Activated CD8-positive, alpha-beta T cell treated with anti-CD3 and anti-CD28 coated beads for 36 hours (primary cell): Measurements from ENCODE around the gene NAT9. TPM values are rescaled to one million over a fixed set of nuclear protein-coding genes. Genes with fewer than 3 reads are reported as not detected.

Experiments
- ATAC-seq: fragments of 200-7000 bp; cut with Tn5 transposase; one replicate; pipeline ENCODE4 v1.10.0; 2021; ENCODE audit warnings: mild to moderate bottlenecking, moderate library complexity
- CTCF ChIA-PET: fragments of 350-600 bp; sonication (Branson Sonifier 250); formaldehyde crosslinking; loops from one replicate; lab custom pipeline; 2021; ENCODE audit warnings: antibody characterized with exemption; lab: Charles Lee
- POLR2A ChIA-PET: fragments of 350-600 bp; sonication (Branson Sonifier 250); formaldehyde crosslinking; loops from one replicate; lab custom pipeline; 2021; ENCODE audit warnings: antibody characterized with exemption; lab: Charles Lee
- DNase-seq: peaks from one replicate; pipeline ENCODE4 v3.0.0-alpha.2; 2020
- H3K27ac Mint-ChIP-seq: one replicate; pipeline ENCODE4 v1.8.0; 2021; ENCODE audit warnings: mild to moderate bottlenecking, mixed read lengths
- H3K27me3 Mint-ChIP-seq: one replicate; pipeline ENCODE4 v1.8.0; 2021; ENCODE audit warnings: mixed read lengths
- H3K36me3 Mint-ChIP-seq: one replicate; pipeline ENCODE4 v1.8.0; 2021; ENCODE audit warnings: low read depth, mixed read lengths
- H3K4me1 Mint-ChIP-seq: one replicate; pipeline ENCODE4 v1.8.0; 2021; ENCODE audit warnings: low read depth, mixed read lengths
- H3K4me3 Mint-ChIP-seq: one replicate; pipeline ENCODE4 v1.8.0; 2021; ENCODE audit warnings: mild to moderate bottlenecking, moderate library complexity, mixed read lengths
- H3K9me3 Mint-ChIP-seq: one replicate; pipeline ENCODE4 v1.8.0; 2021; ENCODE audit warnings: mixed read lengths
- intact Hi-C: fragments of 100-400 bp; cut with micrococcal nuclease; formaldehyde crosslinking; loops from one replicate; pipeline ENCODE4 v1.10.0; 2022
- total RNA-seq, 2 experiments: library from RNA; stranded (reverse); gene quantifications; one replicate each; pipeline ENCODE4 v1.2.3, GENCODE V29; 2021
- TF ChIP-seq, protein P1 (sequence below): fragments of 200-600 bp; IDR thresholded peaks from one replicate; pipeline ENCODE4 v1.8.0; 2022; ENCODE audit warnings: antibody characterized with exemption, mild to moderate bottlenecking

Gene NAT9
- total RNA-seq, 2 experiments from 2014 or later, result 35.5 to 42.4 TPM

DNA sequence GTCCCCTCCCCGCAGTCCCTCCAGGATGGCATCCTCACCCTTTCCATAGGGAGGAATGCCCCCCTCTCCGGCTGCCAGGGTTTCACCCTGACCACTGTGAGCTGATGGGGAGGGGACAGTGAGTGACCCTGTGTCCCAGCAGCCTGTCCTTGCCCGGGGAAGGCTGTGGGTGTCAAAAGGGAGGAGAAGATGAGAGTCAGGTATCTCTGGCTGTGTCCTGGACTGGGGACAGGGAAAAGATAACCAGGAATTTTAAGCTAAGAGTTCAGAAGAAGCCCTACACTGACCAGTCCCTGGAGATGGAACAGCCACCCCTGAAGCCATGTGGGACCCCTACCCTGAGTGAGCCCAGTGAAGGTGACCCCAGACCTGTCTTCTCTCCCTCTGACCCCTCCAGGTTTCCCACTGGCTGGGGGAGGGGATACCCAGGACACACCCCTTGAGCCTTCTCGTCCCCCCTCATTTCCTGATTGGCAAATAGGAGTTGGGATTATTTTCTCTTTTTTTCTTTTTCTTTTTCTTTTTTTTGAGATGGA, 11.3 kb downstream of the NAT9 start:
- peaks cover 25% of the 10 kb centered on the region for H3K4me1 Mint-ChIP-seq
- ChIA-PET POLR2A (interaction anchor here (1.2 to 1.7 kb wide), 2 partner anchors 11 to 15 kb away, joined by 6 to 7 read pairs; partner anchors contain the start of gene NAT9), CTCF (interaction anchor here (0.6 to 1.8 kb wide), 4 partner anchors 10 to 101 kb away, joined by 3 to 5 read pairs (median 4); no protein-coding TSS in a partner anchor)
- TF ChIP-seq, protein P1, sequence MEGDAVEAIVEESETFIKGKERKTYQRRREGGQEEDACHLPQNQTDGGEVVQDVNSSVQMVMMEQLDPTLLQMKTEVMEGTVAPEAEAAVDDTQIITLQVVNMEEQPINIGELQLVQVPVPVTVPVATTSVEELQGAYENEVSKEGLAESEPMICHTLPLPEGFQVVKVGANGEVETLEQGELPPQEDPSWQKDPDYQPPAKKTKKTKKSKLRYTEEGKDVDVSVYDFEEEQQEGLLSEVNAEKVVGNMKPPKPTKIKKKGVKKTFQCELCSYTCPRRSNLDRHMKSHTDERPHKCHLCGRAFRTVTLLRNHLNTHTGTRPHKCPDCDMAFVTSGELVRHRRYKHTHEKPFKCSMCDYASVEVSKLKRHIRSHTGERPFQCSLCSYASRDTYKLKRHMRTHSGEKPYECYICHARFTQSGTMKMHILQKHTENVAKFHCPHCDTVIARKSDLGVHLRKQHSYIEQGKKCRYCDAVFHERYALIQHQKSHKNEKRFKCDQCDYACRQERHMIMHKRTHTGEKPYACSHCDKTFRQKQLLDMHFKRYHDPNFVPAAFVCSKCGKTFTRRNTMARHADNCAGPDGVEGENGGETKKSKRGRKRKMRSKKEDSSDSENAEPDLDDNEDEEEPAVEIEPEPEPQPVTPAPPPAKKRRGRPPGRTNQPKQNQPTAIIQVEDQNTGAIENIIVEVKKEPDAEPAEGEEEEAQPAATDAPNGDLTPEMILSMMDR, result no peak
- no peaks in the 10 kb centered on the region for H3K9me3 Mint-ChIP-seq
- ATAC-seq, result no peak
- no peak for DNase-seq
- H3K36me3 Mint-ChIP-seq, result peaks cover 26% of the 10 kb centered on the region
- intact Hi-C loops, result no loop called here
- H3K4me3 Mint-ChIP-seq, result no peak overlapping the region
- H3K27me3 Mint-ChIP-seq, result no peaks in the 10 kb centered on the region
- peak overlapping the region; percentile 42 for H3K27ac Mint-ChIP-seq

GRCh38 chr17:74763565-74764387, 12.4 kb downstream of the NAT9 start:
- H3K4me1 Mint-ChIP-seq, result peaks cover 35% of the 10 kb centered on the region
- TF ChIP-seq, protein P1, result no peak
- POLR2A ChIA-PET, result interaction anchor here (0.9 to 1.7 kb wide), 4 partner anchors 12 to 27 kb away, joined by 3 to 7 read pairs (median 5); partner anchors contain the start of genes NAT9 and RAB37
- no peak for ATAC-seq
- H3K27me3 Mint-ChIP-seq, result no peaks in the 10 kb centered on the region
- no peak for DNase-seq
- CTCF ChIA-PET, result interaction anchor here (0.6 to 1.8 kb wide), 3 partner anchors 18 to 102 kb away, joined by 3 to 5 read pairs (median 5); no protein-coding TSS in a partner anchor
- no peak overlapping the region for H3K27ac Mint-ChIP-seq
- intact Hi-C loops, result no loop called here
- no peak overlapping the region for H3K4me3 Mint-ChIP-seq
- H3K36me3 Mint-ChIP-seq, result peaks cover 22% of the 10 kb centered on the region
- no peaks in the 10 kb centered on the region for H3K9me3 Mint-ChIP-seq

DNA sequence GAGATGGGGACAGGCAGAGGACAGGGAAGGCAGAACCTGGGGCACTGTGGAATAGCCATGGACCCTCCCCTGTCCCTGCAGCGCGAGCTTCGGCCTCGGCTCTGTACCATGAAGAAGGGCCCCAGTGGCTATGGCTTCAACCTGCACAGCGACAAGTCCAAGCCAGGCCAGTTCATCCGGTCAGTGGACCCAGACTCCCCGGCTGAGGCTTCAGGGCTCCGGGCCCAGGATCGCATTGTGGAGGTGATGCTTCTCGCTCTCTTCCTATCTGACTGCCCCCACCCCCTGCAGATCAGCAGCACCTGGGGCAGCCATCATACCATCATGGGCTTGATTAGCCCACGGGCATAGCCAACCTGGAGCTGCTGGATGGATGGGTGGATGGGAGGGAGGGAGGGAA, 14.2 kb downstream of the NAT9 start:
- ChIA-PET CTCF (interaction anchor here (1.5 to 8.6 kb wide), 4 partner anchors 8 to 104 kb away, joined by 3 to 98 read pairs (median 38); partner anchors contain the start of gene NHERF1), POLR2A (interaction anchor here (1.0 to 4.2 kb wide), 3 partner anchors 11 to 14 kb away, joined by 3 to 18 read pairs (median 5); partner anchors contain the start of gene NAT9)
- H3K36me3 Mint-ChIP-seq, result peaks cover 15% of the 10 kb centered on the region
- no peaks in the 10 kb centered on the region for H3K27me3 Mint-ChIP-seq
- H3K9me3 Mint-ChIP-seq, result no peaks in the 10 kb centered on the region
- H3K4me3 Mint-ChIP-seq, result no peak overlapping the region
- H3K4me1 Mint-ChIP-seq, result peaks cover 54% of the 10 kb centered on the region
- H3K27ac Mint-ChIP-seq, result no peak overlapping the region
- DNase-seq (no peak), ATAC-seq (no peak)
- TF ChIP-seq, protein P1, result no peak
- intact Hi-C loops, result no loop called here

GRCh38 chr17:74761419-74761818, 14.7 kb downstream of the NAT9 start:
- ChIA-PET POLR2A (interaction anchor here (1.0 to 4.2 kb wide), 3 partner anchors 10 to 15 kb away, joined by 3 to 18 read pairs (median 5); partner anchors contain the start of gene NAT9), CTCF (interaction anchor here (1.5 to 8.6 kb wide), 5 partner anchors 9 to 104 kb away, joined by 3 to 98 read pairs (median 21); partner anchors contain the start of gene NHERF1)
- no peak for DNase-seq
- TF ChIP-seq, protein P1, result no peak
- no peak for ATAC-seq
- intact Hi-C loops, result no loop called here
- Mint-ChIP-seq H3K36me3 (peaks cover 14% of the 10 kb centered on the region), H3K4me3 (no peak overlapping the region), H3K9me3 (no peaks in the 10 kb centered on the region), H3K4me1 (peaks cover 57% of the 10 kb centered on the region), H3K27me3 (no peaks in the 10 kb centered on the region), H3K27ac (peak overlapping the region; percentile 69)
